Prostate gland (tissue), 2 donors: ENCODE results near the gene MKLN1. TPM values are rescaled to one million over a fixed set of nuclear protein-coding genes. Genes with fewer than 3 reads are reported as not detected.

Experiments
- DNase-seq: peaks from one replicate; pipeline ENCODE4 v3.0.0-alpha.2; 2019; ENCODE audit warnings: low spot score
- H3K27ac ChIP-seq, 2 donors: fragments of 200-600 bp; sonication (generic); 2 replicates each; pipeline ENCODE4 v1.5.1; 2017 to 2019
- H3K27me3 ChIP-seq: fragments of 200-600 bp; sonication (generic); replicated peaks from 2 replicates; pipeline ENCODE4 v1.5.1; 2019; ENCODE audit not compliant: insufficient read depth
- H3K36me3 ChIP-seq, 2 donors: fragments of 200-600 bp; sonication (generic); 1 replicate in 1 of 2; 2 replicates in 1 of 2; pipeline versions ENCODE4 v1.5.1 to v1.8.1; 2017 to 2019
- H3K4me1 ChIP-seq: fragments of 200-600 bp; sonication (generic); replicated peaks from 2 replicates; pipeline ENCODE4 v1.5.1; 2019
- H3K4me3 ChIP-seq, 2 donors: fragments of 200-600 bp; sonication (generic); 2 replicates each; pipeline ENCODE4 v1.5.1; 2017 to 2019
- H3K9me3 ChIP-seq: fragments of 200-600 bp; sonication (generic); 2 replicates; pipeline ENCODE4 v1.5.1; 2017
- POLR2A ChIP-seq: fragments of 450-650 bp; IDR thresholded peaks from one replicate; pipeline ENCODE4 v1.6.1; 2016; ENCODE audit warnings: antibody characterized with exemption, mild to moderate bottlenecking
- POLR2AphosphoS5 ChIP-seq: sonication (generic); formaldehyde crosslinking; IDR thresholded peaks from one replicate; pipeline ENCODE4 v1.6.1; 2017; ENCODE audit warnings: antibody characterized with exemption
- WGBS: methylation state at CpG from one replicate; pipeline ENCODE4 v1.1.5; 2018; 5-methylcytosine and 5-hydroxymethylcytosine counted together
- intact Hi-C: fragments of 100-400 bp; cut with DNase I; formaldehyde crosslinking; loops from one replicate; pipeline ENCODE4 v1.14.2; 2022
- total RNA-seq, 2 donors: library from RNA; depleted of rRNA; stranded (reverse); fragments of >200 nt; gene quantifications; one replicate each; pipeline ENCODE4 v1.1.0, GENCODE V29; 2016
- TF ChIP-seq, protein P1 (sequence below), 4 experiments: fragments of 200-600 bp in 2 of 4; fragments of 450-650 bp in 2 of 4; sonication (generic) in 2 of 4; IDR thresholded peaks; 1 replicate in 3 of 4; 2 replicates in 1 of 4; pipeline ENCODE4 v1.5.1; 2016 to 2019; ENCODE audit warnings: antibody characterized with exemption in 4 of 4, mild to moderate bottlenecking in 2 of 4, moderate library complexity in 2 of 4

The MKLN1 gene
- total RNA-seq, 2 donors from 2014 or later, result 53.1 to 58.1 TPM

DNA sequence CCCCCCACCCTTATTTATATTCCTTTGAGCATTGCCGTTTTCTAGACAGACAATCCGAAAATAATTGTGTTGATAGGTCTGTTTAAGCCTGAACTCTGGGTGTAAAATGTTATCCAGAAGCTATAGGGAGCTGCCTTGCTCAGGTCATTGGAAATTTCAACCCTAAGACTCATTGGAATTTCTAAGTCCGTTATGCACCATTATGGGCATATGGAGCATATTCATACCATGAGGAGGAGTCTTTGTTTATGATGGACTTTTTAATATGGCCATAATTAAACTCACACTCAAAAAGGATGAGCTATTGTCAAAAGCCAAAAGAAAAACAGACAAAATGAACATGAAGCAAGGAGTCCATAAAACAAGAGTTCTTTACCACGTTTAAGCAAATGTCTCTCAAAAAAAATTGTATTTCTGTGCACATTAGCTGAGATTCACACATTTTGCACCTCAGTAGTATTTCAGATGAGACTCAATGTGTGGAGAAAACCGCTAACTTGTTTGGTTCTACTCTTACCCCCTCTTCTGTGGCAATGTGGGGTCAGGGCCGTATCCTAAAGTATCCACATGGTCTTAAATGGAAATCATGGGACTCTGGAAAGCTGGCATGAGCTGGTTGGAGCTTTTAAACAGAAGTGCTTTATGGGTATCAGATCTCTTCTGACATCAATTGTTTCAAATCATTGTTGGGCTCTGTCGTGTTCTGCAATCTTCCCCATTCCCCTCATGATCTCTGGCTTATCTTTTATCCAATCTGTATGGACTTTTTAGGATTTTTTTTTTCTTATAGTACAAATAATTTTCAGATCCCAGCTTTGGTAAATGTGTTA is 168.2 kb downstream of the MKLN1 start:
- Histone ChIP-seq H3K27ac (no peak overlapping the region), H3K4me1 (no peaks in the 10 kb centered on the region), H3K9me3 (no peaks in the 10 kb centered on the region), H3K4me3 (no peak overlapping the region), H3K27me3 (no peaks in the 10 kb centered on the region), H3K36me3 (peaks cover 0 to 3% of the 10 kb centered on the region in 2 donors)
- 80% methylated on average over 7 of the region's 7 CpGs for WGBS
- intact Hi-C loops, result no loop called here
- TF ChIP-seq POLR2AphosphoS5, result no peak
- TF ChIP-seq, protein P1, sequence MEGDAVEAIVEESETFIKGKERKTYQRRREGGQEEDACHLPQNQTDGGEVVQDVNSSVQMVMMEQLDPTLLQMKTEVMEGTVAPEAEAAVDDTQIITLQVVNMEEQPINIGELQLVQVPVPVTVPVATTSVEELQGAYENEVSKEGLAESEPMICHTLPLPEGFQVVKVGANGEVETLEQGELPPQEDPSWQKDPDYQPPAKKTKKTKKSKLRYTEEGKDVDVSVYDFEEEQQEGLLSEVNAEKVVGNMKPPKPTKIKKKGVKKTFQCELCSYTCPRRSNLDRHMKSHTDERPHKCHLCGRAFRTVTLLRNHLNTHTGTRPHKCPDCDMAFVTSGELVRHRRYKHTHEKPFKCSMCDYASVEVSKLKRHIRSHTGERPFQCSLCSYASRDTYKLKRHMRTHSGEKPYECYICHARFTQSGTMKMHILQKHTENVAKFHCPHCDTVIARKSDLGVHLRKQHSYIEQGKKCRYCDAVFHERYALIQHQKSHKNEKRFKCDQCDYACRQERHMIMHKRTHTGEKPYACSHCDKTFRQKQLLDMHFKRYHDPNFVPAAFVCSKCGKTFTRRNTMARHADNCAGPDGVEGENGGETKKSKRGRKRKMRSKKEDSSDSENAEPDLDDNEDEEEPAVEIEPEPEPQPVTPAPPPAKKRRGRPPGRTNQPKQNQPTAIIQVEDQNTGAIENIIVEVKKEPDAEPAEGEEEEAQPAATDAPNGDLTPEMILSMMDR (IDR thresholded peaks at IDR 0.05), result no peak
- TF ChIP-seq POLR2A, result no peak
- DNase-seq, result no peak

DNA sequence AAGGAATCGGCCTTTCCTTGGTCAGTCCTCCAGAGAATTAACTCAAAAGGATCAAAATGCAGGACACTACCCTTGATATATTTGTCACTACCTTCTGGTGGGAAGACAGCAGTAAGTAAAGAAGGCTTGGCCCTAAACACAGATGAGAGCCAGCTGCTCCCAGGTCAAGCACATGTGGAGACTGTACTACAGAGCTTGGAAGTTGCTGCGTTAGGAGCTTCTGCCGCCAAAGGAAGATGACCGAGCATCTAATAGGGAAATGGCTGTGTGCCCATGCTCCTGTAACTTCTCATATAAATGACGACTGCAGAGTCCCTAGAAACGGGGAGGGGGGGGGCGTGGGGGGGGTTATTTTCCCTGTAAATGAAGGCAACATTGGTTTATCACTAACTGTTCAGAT is 169.8 kb downstream of the MKLN1 start:
- Histone ChIP-seq H3K9me3 (no peaks in the 10 kb centered on the region), H3K27me3 (no peaks in the 10 kb centered on the region), H3K36me3 (peaks cover 0 to 3% of the 10 kb centered on the region in 2 donors), H3K4me1 (no peaks in the 10 kb centered on the region), H3K4me3 (no peak overlapping the region), H3K27ac (no peak overlapping the region)
- intact Hi-C loops, result no loop called here
- no peak for DNase-seq
- TF ChIP-seq POLR2A (no peak), POLR2AphosphoS5 (no peak)
- WGBS, result 56% methylated on average over 7 of the region's 7 CpGs

DNA sequence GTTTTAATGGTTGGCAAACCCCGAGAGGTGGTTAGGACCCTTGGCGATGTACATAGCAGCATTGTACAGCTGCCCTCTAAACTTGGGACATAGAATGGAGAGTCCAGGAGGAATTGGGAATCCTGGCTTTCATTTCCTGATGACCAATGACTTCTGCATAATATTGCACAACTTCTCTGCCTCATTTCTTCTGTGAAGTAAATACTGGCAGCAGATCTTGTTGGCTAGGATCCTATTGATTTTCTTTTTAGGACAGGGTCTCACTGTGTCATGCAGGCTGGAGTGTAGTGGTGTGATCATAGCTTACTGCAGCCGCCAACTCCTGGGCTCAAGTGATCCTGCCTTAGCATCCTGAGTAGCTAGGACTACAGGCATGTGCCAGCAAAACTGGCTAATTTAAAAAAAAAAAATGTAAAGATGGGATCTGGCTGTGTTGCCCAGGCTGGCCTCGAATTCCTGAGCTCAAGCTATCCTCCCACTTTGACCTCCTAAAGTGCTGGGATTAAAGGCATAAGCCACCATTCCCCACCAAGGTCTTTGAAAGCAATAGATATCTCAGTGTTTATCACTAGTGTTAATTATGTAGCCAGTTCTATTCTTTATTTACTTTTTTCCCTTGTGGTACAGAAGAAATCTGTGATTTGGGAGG is 170.7 kb downstream of the MKLN1 start:
- no peak for DNase-seq
- intact Hi-C loops, result no loop called here
- Histone ChIP-seq H3K4me1 (no peaks in the 10 kb centered on the region), H3K4me3 (no peak overlapping the region), H3K27me3 (no peaks in the 10 kb centered on the region), H3K27ac (no peak overlapping the region), H3K36me3 (peaks cover 0 to 3% of the 10 kb centered on the region in 2 donors), H3K9me3 (no peaks in the 10 kb centered on the region)
- TF ChIP-seq POLR2A, result no peak
- no peak for TF ChIP-seq POLR2AphosphoS5
- TF ChIP-seq, protein P1 (IDR thresholded peaks at IDR 0.05), result no peak
- 93% methylated on average over 4 of the region's 4 CpGs for WGBS

DNA sequence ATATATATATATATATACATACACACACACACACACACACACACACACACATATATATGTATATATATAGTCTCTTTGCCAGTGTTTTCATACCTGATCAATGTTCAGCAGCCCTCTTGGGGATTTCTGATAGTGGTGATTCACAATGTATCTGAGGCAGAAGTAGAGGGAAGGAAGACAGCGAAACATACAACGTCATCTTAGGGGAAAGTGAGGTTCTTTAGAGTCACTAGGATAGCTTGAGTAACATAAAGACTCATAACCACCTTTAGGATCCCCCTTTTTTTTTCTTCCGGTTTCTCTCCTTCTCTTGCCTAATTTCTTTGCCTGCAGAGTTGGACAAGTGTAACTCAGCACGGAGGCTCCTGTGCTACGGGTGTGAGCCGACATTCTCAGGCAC is 172.1 kb downstream of the MKLN1 start:
- DNase-seq, result no peak
- intact Hi-C loops, result loop anchor here (10.0 kb wide), 1 partner anchor 395 kb away; no protein-coding TSS in a partner anchor
- no peaks in the 10 kb centered on the region for H3K4me1 ChIP-seq
- no peak overlapping the region for H3K27ac ChIP-seq
- no peak overlapping the region for H3K4me3 ChIP-seq
- H3K36me3 ChIP-seq, result peaks cover 0 to 3% of the 10 kb centered on the region in 2 donors
- no peaks in the 10 kb centered on the region for H3K27me3 ChIP-seq
- TF ChIP-seq POLR2AphosphoS5, result no peak
- no peak for TF ChIP-seq POLR2A
- TF ChIP-seq, protein P1 (IDR thresholded peaks at IDR 0.05), result no peak
- H3K9me3 ChIP-seq, result no peaks in the 10 kb centered on the region
- 94% methylated on average over 6 of the region's 6 CpGs for WGBS

DNA sequence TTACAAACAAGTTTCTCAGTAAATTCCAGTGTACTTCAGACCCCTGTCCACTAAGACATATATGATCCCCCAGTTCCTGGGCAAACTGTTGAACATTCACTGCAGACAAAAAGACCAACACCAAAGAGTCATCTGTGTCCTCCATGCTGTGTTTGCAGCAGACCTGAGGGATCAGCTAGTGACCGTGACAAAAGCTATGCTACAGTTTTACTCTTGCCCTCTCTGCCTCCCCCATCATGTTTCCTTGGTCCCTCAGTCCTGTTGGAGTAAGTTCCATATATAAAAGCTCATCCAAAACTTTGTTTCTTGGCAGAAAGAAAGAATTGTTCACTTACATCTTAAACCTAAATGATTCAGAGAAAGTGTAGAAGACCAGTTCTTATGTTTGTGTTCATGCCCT is 172.7 kb downstream of the MKLN1 start:
- H3K36me3 ChIP-seq, result peaks cover 0 to 3% of the 10 kb centered on the region in 2 donors
- H3K4me1 ChIP-seq, result no peaks in the 10 kb centered on the region
- H3K4me3 ChIP-seq, result no peak overlapping the region
- H3K9me3 ChIP-seq, result no peaks in the 10 kb centered on the region
- no peaks in the 10 kb centered on the region for H3K27me3 ChIP-seq
- no peak for TF ChIP-seq POLR2AphosphoS5
- TF ChIP-seq, protein P1 (IDR thresholded peaks at IDR 0.05), result no peak
- DNase-seq, result no peak
- no peak overlapping the region for H3K27ac ChIP-seq
- WGBS, result 89% methylated on average over 1 of the region's 1 CpG
- intact Hi-C loops, result loop anchor here (10.0 kb wide), 1 partner anchor 396 kb away; no protein-coding TSS in a partner anchor
